Central memory CD4-positive, alpha-beta T cell (primary cell): Measurements from ENCODE around the gene TAS2R38.
"Not testable (repeated sequence)": the region's sequence is repeated elsewhere in the genome, so short reads cannot be mapped to it uniquely, and the experiment has no call there.

Source experiments
- DNase-seq: peaks from one replicate; pipeline ENCODE4 v3.0.0; 2022
- total RNA-seq, 3 experiments: gene quantifications; one replicate each; lab custom pipeline; 2026; lab: John Stamatoyannopoulos, UW

The TAS2R38 gene
- total RNA-seq: 0 reads per million in 3 experiments

GRCh38 chr7:141973673-141974072 is at the start of gene TAS2R38:
TSS of gene TAS2R38 (minus strand) at chr7:141973773. CDS start at chr7:141973689, 84 bp downstream.
- no peak for DNase-seq

- DNase-seq: no peak
These were observed 44.6 kb upstream of the TAS2R38 start for GRCh38 chr7:142018154-142018553.

GRCh38 chr7:142017451-142017850 is 43.9 kb upstream of the TAS2R38 start:
- no peak for DNase-seq

GRCh38 chr7:142012825-142013511 is 39.4 kb upstream of the TAS2R38 start:
- DNase-seq: no peak

- DNase-seq: no peak
These were observed 37.5 kb upstream of the TAS2R38 start for GRCh38 chr7:142010952-142011548.

GRCh38 chr7:142009187-142009586 is 35.6 kb upstream of the TAS2R38 start:
- DNase-seq: no peak

GRCh38 chr7:142006577-142006976 is 33.0 kb upstream of the TAS2R38 start:
- no peak for DNase-seq

- no peak for DNase-seq
These were observed 28.6 kb upstream of the TAS2R38 start for GRCh38 chr7:142002179-142002578.

- no peak for DNase-seq
These were observed 27.7 kb upstream of the TAS2R38 start for GRCh38 chr7:142001163-142001874.

- no peak for DNase-seq
These were observed 26.7 kb upstream of the TAS2R38 start for GRCh38 chr7:142000244-142000643.

GRCh38 chr7:141999058-141999623 is 25.6 kb upstream of the TAS2R38 start:
- DNase-seq: no peak

GRCh38 chr7:141993354-141993753 is 19.8 kb upstream of the TAS2R38 start:
- no peak for DNase-seq

GRCh38 chr7:141992688-141993087 is 19.1 kb upstream of the TAS2R38 start:
- DNase-seq: no peak

GRCh38 chr7:141992156-141992555 is 18.6 kb upstream of the TAS2R38 start:
- DNase-seq: no peak

GRCh38 chr7:141991140-141991539 is 17.6 kb upstream of the TAS2R38 start:
- no peak for DNase-seq

GRCh38 chr7:141990011-141990725 is 16.6 kb upstream of the TAS2R38 start:
- no peak for DNase-seq

- not testable (repeated sequence) for DNase-seq
These were observed 14.2 kb upstream of the TAS2R38 start for GRCh38 chr7:141987803-141988202.

GRCh38 chr7:141986923-141987322 is 13.3 kb upstream of the TAS2R38 start:
- DNase-seq: no peak

GRCh38 chr7:141985926-141986325 is 12.4 kb upstream of the TAS2R38 start:
- DNase-seq: not testable (repeated sequence)

GRCh38 chr7:141979568-141979967 is 6.0 kb upstream of the TAS2R38 start:
- no peak for DNase-seq

- no peak for DNase-seq
These were observed 4.8 kb upstream of the TAS2R38 start for GRCh38 chr7:141978351-141978750.

GRCh38 chr7:141976524-141977245 is 3.1 kb upstream of the TAS2R38 start:
- no peak for DNase-seq
